Measurements from ENCODE around the gene PFDN5. TPM values are rescaled to one million over a fixed set of nuclear protein-coding genes. Genes with fewer than 3 reads are reported as not detected.
"Not testable (repeated sequence)": the region's sequence is repeated elsewhere in the genome, so short reads cannot be mapped to it uniquely, and the experiment has no call there.

PFDN5 gene
- total RNA-seq, 2 experiments from 2014 or later, result 388 to 425 TPM

GRCh38 chr12:53292426-53292825 lies 2.9 kb upstream of the PFDN5 start:
- ATAC-seq (ENCODE audit: low read depth) (no peak), DNase-seq (no peak)
- Mint-ChIP-seq H3K36me3 (peaks cover 37% of the 10 kb centered on the region), H3K27me3 (no peaks in the 10 kb centered on the region), H3K9me3 (no peaks in the 10 kb centered on the region), H3K4me1 (peaks cover 21% of the 10 kb centered on the region), H3K27ac (no peak overlapping the region), H3K4me3 (no peak overlapping the region)
- POLR2A ChIA-PET, result interaction anchor here (0.7 to 2.1 kb wide), 2 partner anchors 31 to 32 kb away, joined by 3 to 5 read pairs; no protein-coding TSS in a partner anchor

- DNase-seq (no peak), ATAC-seq (ENCODE audit: low read depth) (peak; percentile 0)
- peaks cover 26% of the 10 kb centered on the region for H3K36me3 Mint-ChIP-seq
- POLR2A ChIA-PET, result interaction anchor here (0.8 to 2.5 kb wide), 15 partner anchors 13 to 290 kb away, joined by 3 to 23 read pairs (median 6); partner anchors contain the start of genes AAAS, CSAD, EIF4B and ESPL1
- no peaks in the 10 kb centered on the region for H3K9me3 Mint-ChIP-seq
- H3K27ac Mint-ChIP-seq, result peak overlapping the region; percentile 92
- peaks cover 41% of the 10 kb centered on the region for H3K4me1 Mint-ChIP-seq
- H3K4me3 Mint-ChIP-seq, result peak overlapping the region; percentile 98
- no peaks in the 10 kb centered on the region for H3K27me3 Mint-ChIP-seq
Observed at GRCh38 chr12:53295891-53296219, 513 bp downstream of the PFDN5 start.

GRCh38 chr12:53297106-53297505 lies 1.8 kb downstream of the PFDN5 start:
- peak overlapping the region; percentile 8 for H3K27ac Mint-ChIP-seq
- peaks cover 26% of the 10 kb centered on the region for H3K36me3 Mint-ChIP-seq
- POLR2A ChIA-PET, result interaction anchor here (1.2 kb wide), 1 partner anchor 28 kb away, joined by 3 read pairs; no protein-coding TSS in a partner anchor
- ATAC-seq (ENCODE audit: low read depth); DNase-seq; H3K4me3 Mint-ChIP-seq; H3K9me3 Mint-ChIP-seq; H3K27me3 Mint-ChIP-seq: not testable (repeated sequence)
- H3K4me1 Mint-ChIP-seq, result peaks cover 50% of the 10 kb centered on the region

- DNase-seq (no peak), ATAC-seq (ENCODE audit: low read depth) (no peak)
- H3K4me3 Mint-ChIP-seq, result no peak overlapping the region
- no peaks in the 10 kb centered on the region for H3K27me3 Mint-ChIP-seq
- POLR2A ChIA-PET, result interaction anchor here (1.8 to 5.3 kb wide), 2 partner anchors 24 to 118 kb away, joined by 8 to 31 read pairs; partner anchors contain the start of genes AAAS, CSAD and ZNF740
- H3K4me1 Mint-ChIP-seq, result peaks cover 56% of the 10 kb centered on the region
- H3K9me3 Mint-ChIP-seq, result no peaks in the 10 kb centered on the region
- H3K27ac Mint-ChIP-seq, result no peak overlapping the region
- H3K36me3 Mint-ChIP-seq, result peaks cover 23% of the 10 kb centered on the region
Observed at GRCh38 chr12:53298164-53298563, 2.8 kb downstream of the PFDN5 start.

GRCh38 chr12:53299101-53299453 lies 3.7 kb downstream of the PFDN5 start:
- DNase-seq, result no peak
- Mint-ChIP-seq H3K27me3 (no peaks in the 10 kb centered on the region), H3K4me1 (peaks cover 56% of the 10 kb centered on the region), H3K27ac (peak overlapping the region; percentile 80), H3K36me3 (peaks cover 17% of the 10 kb centered on the region), H3K9me3 (no peaks in the 10 kb centered on the region), H3K4me3 (peak overlapping the region; percentile 89)
- ATAC-seq (ENCODE audit: low read depth), result no peak
- POLR2A ChIA-PET, result interaction anchor here (0.6 to 5.3 kb wide), 15 partner anchors 8 to 245 kb away, joined by 3 to 31 read pairs (median 4); partner anchors contain the start of genes AAAS, CSAD, ESPL1 and ITGB7

GRCh38 chr12:53299454-53300180 lies 4.3 kb downstream of the PFDN5 start, which contains the start of gene MYG1:
Gene MYG1 (plus strand): TSS chr12:53299695. CDS start chr12:53299738, 43 bp downstream.
- DNase-seq, result peak; percentile 85

GRCh38 chr12:53300187-53300586 lies 4.8 kb downstream of the PFDN5 start:
- H3K4me1 Mint-ChIP-seq, result peaks cover 51% of the 10 kb centered on the region
- POLR2A ChIA-PET, result interaction anchor here (0.7 to 5.3 kb wide), 13 partner anchors 8 to 294 kb away, joined by 3 to 31 read pairs (median 3); partner anchors contain the start of genes AAAS, CSAD, EIF4B and ESPL1
- ATAC-seq (ENCODE audit: low read depth) (no peak), DNase-seq (no peak)
- peaks cover 17% of the 10 kb centered on the region for H3K36me3 Mint-ChIP-seq
- peak overlapping the region; percentile 80 for H3K27ac Mint-ChIP-seq
- no peaks in the 10 kb centered on the region for H3K9me3 Mint-ChIP-seq
- no peaks in the 10 kb centered on the region for H3K27me3 Mint-ChIP-seq
- peak overlapping the region; percentile 89 for H3K4me3 Mint-ChIP-seq

More at GRCh38 chr12:53299454-53300180, 4.3 kb downstream of the PFDN5 start, which contains the start of gene MYG1:
- H3K4me3 Mint-ChIP-seq, result peak within 1 kb of the TSS; percentile 89
- POLR2A ChIA-PET, result interaction anchor here (0.6 to 5.3 kb wide), 17 partner anchors 9 to 294 kb away, joined by 3 to 31 read pairs (median 4); partner anchors contain the start of genes AAAS, CSAD, EIF4B and ESPL1
- no peaks in the 10 kb centered on the region for H3K9me3 Mint-ChIP-seq
- peak within 1 kb of the TSS; percentile 80 for H3K27ac Mint-ChIP-seq
- peak; percentile 71 for ATAC-seq (ENCODE audit: low read depth)
- peaks cover 56% of the 10 kb centered on the region for H3K4me1 Mint-ChIP-seq
- H3K27me3 Mint-ChIP-seq, result no peaks in the 10 kb centered on the region
- H3K36me3 Mint-ChIP-seq, result peaks cover 17% of the 10 kb centered on the region

GRCh38 chr12:53302903-53303302 lies 7.6 kb downstream of the PFDN5 start:
- peaks cover 34% of the 10 kb centered on the region for H3K4me1 Mint-ChIP-seq
- H3K27me3 Mint-ChIP-seq, result no peaks in the 10 kb centered on the region
- peak overlapping the region; percentile 0 for H3K4me3 Mint-ChIP-seq
- peak overlapping the region; percentile 9 for H3K27ac Mint-ChIP-seq
- no peaks in the 10 kb centered on the region for H3K9me3 Mint-ChIP-seq
- DNase-seq (no peak), ATAC-seq (ENCODE audit: low read depth) (no peak)
- peaks cover 17% of the 10 kb centered on the region for H3K36me3 Mint-ChIP-seq
- POLR2A ChIA-PET, result interaction anchor here (5.3 kb wide), 1 partner anchor 19 kb away, joined by 31 read pairs; the partner anchor contains the start of gene AAAS

GRCh38 chr12:53306826-53307225 lies 11.5 kb downstream of the PFDN5 start:
- H3K4me1 Mint-ChIP-seq, result peaks cover 9% of the 10 kb centered on the region
- H3K36me3 Mint-ChIP-seq, result peaks cover 6% of the 10 kb centered on the region
- no peak for ATAC-seq (ENCODE audit: low read depth)
- no peak overlapping the region for H3K27ac Mint-ChIP-seq
- no peak overlapping the region for H3K4me3 Mint-ChIP-seq
- no peaks in the 10 kb centered on the region for H3K27me3 Mint-ChIP-seq
- POLR2A ChIA-PET, result no interaction called here
- H3K9me3 Mint-ChIP-seq, result no peaks in the 10 kb centered on the region
- DNase-seq, result no peak

- Mint-ChIP-seq H3K4me3 (no peak overlapping the region), H3K36me3 (peaks cover 6% of the 10 kb centered on the region), H3K27ac (no peak overlapping the region), H3K27me3 (no peaks in the 10 kb centered on the region), H3K4me1 (peaks cover 2% of the 10 kb centered on the region), H3K9me3 (no peaks in the 10 kb centered on the region)
- POLR2A ChIA-PET, result interaction anchor here (1.3 to 2.4 kb wide), 3 partner anchors 9 to 13 kb away, joined by 3 to 9 read pairs (median 7); partner anchors contain the start of genes AAAS, MYG1 and PFDN5
- DNase-seq (no peak), ATAC-seq (ENCODE audit: low read depth) (no peak)
Observed at GRCh38 chr12:53308276-53308675, 12.9 kb downstream of the PFDN5 start.

- Mint-ChIP-seq H3K9me3 (no peaks in the 10 kb centered on the region), H3K36me3 (peaks cover 15% of the 10 kb centered on the region), H3K4me1 (peaks cover 2% of the 10 kb centered on the region), H3K27me3 (no peaks in the 10 kb centered on the region), H3K4me3 (no peak overlapping the region), H3K27ac (no peak overlapping the region)
- ATAC-seq (ENCODE audit: low read depth) (no peak), DNase-seq (no peak)
- POLR2A ChIA-PET, result interaction anchor here (1.3 kb wide), 1 partner anchor 19 kb away, joined by 3 read pairs; the partner anchor contains the start of gene PFDN5
Observed at GRCh38 chr12:53313996-53314395, 18.7 kb downstream of the PFDN5 start.

- POLR2A ChIA-PET, result interaction anchor here (0.6 to 3.0 kb wide), 26 partner anchors 12 to 364 kb away, joined by 3 to 31 read pairs (median 4); partner anchors contain the start of genes CSAD, ESPL1, ITGB7 and MYG1
- H3K9me3 Mint-ChIP-seq, result no peaks in the 10 kb centered on the region
- peaks cover 8% of the 10 kb centered on the region for H3K36me3 Mint-ChIP-seq
- DNase-seq (no peak), ATAC-seq (ENCODE audit: low read depth) (no peak)
- H3K4me1 Mint-ChIP-seq, result peaks cover 22% of the 10 kb centered on the region
- peak overlapping the region; percentile 100 for H3K4me3 Mint-ChIP-seq
- H3K27ac Mint-ChIP-seq, result peak overlapping the region; percentile 99
- no peaks in the 10 kb centered on the region for H3K27me3 Mint-ChIP-seq
Observed at GRCh38 chr12:53320352-53321195, 25.2 kb downstream of the PFDN5 start.
